Stimulated activated CD4-positive, alpha-beta T cell treated with anti-CD3 and anti-CD28 coated beads, Interleukin-2, amount 100 ng/mL, for 48 hours (primary cell): Measurements from ENCODE around the gene RPN1.

ENCODE experiments used
- DNase-seq, 2 donors: peaks; one replicate each; pipeline ENCODE4 v3.0.0-alpha.2; 2020

Gene RPN1

GRCh38 chr3:128648940-128649663 lies 1.5 kb downstream of the RPN1 start:
- DNase-seq, result no peak

- no peak for DNase-seq
These were observed 2.2 kb downstream of the RPN1 start for GRCh38 chr3:128648402-128648801.

GRCh38 chr3:128647307-128647706 lies 3.3 kb downstream of the RPN1 start:
- DNase-seq, result no peak

DNA sequence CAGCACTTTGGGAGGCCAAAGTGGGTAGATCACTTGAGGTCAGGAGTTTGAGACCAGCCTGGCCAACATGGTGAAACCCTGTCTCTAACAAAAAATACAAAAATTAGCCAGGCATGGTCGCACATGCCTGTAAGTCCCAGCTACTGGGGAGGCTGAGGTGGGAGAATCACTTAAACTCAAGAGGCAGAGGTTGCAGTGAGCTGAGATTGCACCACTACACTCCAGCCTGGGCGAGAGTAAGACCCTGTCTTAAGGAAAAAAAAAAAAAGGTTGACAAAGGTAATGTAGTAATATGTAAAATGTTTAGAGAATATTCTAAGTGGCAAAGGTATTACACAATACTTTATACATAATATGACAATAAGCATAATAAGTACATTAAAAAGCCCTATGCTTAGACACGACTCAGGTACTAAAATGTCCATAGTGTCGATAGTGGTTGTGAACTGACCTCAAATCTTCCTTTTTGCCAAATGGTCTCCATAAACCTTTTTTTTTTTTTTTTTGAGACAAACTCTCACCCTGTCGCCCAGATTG lies 16.5 kb downstream of the RPN1 start:
- DNase-seq, result no peak

GRCh38 chr3:128632301-128632700 lies 18.3 kb downstream of the RPN1 start:
- no peak for DNase-seq

GRCh38 chr3:128629936-128630335 lies 20.7 kb downstream of the RPN1 start:
- no peak for DNase-seq

DNA sequence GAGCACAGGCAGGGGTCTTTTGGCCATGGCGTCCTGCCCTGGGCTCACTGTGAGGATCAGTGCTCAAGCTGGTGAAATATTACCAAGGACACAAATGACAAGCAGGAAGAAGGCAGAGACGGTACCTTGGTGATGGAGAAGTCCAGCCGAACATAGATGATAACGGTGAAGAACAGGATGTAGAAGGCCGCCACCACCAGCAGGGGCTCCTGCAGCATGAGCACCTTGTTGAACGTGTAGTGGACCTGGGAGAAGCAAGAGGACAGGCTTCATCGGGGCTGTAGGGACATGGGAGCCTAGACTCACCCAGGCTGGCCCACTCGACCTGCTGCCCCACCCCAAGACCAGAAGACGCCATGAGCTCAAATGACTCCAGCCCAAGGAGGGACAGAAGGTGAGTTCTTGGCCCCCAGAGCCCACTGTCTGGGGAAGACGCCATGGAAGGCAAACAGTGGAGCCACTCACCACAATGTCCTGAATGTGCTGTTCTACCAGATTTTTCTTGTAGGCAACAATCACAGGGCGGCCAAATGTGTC lies 25.1 kb downstream of the RPN1 start:
- DNase-seq, result no peak

DNA sequence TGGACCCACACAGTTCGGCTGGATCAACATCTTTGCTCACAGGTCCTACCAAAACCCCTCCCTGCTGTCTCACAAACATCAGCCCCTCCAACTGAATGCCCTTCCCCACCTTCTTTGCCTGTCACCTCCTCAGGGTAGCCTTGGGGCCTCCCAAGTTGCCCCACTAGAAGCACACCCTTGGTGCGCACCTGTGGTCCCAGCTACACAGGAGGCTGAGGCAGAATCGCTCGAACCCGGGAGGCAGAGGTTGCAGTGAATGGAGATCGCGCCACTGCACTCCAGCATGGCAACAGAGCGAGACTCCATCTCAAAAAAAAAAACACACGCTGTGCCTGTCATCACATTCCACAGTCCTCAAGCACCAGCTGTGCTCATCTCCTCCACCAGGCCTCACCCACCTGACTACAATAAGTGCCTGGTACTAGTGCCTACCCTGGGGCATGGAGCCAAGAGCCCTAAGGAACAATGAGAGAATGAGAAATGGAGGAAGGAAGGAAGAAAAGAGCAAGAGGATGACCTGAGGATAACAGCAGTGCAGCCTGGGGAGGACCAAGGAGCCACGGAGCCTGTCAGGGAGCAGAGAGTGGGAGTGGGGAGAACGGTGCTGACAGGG lies 26.0 kb downstream of the RPN1 start:
- DNase-seq, result no peak

GRCh38 chr3:128623762-128624176 lies 26.8 kb downstream of the RPN1 start:
- DNase-seq, result no peak

GRCh38 chr3:128621931-128622330 lies 28.7 kb downstream of the RPN1 start:
- DNase-seq, result no peak

GRCh38 chr3:128621234-128621633 lies 29.4 kb downstream of the RPN1 start:
- DNase-seq, result no peak

- no peak for DNase-seq
These were observed 30.3 kb downstream of the RPN1 start for GRCh38 chr3:128620268-128620691.

GRCh38 chr3:128619146-128619890 lies 31.3 kb downstream of the RPN1 start:
- no peak for DNase-seq

DNA sequence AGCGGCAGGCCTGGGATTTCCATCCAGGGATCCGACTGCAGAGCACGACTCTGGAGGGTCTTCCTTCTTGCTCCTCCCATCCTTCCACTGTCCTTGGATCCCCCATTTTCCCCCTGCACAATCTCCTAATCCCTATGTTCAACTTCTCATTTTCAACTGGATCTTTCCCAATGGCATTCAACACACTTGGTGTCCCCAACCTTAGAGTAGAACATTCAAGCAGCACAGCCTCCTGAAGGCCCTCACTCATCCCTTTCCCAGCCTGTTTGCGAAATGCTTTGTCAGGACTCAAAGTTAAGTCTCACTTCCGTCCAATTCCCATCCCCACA lies 32.3 kb downstream of the RPN1 start:
- no peak for DNase-seq

GRCh38 chr3:128617557-128618397 lies 32.8 kb downstream of the RPN1 start:
- peak; percentile 95 to 99 for DNase-seq

DNA sequence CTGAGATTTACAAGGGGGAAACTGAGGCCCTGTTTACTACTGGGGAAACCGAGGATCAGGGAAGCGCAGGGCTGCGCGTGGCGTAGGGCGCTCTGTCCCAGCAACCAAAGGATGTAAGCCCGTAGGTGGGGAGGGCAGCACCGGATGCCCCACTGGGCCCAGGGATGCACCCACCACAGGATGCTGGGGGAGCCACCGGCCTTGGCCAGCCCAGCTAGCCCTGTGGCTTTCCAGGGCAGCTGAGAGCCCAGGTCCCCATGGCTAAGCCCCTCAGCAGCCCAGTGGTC lies 33.4 kb downstream of the RPN1 start:
- no peak for DNase-seq

- no peak for DNase-seq
These were observed 33.9 kb downstream of the RPN1 start for GRCh38 chr3:128616516-128617269.

DNA sequence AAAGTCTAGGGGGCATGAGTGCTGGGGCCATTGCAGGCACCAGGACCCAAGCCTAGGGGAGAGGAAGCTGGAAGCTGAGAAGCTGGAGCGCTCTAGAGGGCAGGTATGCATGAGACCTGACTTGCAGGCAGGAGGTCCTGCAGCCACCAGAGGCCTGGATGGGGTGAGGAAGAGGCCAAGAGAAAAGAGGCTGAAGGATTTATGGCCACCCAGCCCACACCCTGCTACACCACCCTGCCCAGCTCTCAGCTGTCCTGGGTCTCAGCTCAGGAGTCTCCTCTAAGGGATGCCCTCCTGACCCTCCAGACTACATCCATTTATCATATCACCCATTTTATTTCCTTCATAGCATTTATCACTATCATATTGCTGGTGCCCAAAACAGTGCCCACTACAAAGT lies 36.5 kb downstream of the RPN1 start:
- DNase-seq, result no peak

DNA sequence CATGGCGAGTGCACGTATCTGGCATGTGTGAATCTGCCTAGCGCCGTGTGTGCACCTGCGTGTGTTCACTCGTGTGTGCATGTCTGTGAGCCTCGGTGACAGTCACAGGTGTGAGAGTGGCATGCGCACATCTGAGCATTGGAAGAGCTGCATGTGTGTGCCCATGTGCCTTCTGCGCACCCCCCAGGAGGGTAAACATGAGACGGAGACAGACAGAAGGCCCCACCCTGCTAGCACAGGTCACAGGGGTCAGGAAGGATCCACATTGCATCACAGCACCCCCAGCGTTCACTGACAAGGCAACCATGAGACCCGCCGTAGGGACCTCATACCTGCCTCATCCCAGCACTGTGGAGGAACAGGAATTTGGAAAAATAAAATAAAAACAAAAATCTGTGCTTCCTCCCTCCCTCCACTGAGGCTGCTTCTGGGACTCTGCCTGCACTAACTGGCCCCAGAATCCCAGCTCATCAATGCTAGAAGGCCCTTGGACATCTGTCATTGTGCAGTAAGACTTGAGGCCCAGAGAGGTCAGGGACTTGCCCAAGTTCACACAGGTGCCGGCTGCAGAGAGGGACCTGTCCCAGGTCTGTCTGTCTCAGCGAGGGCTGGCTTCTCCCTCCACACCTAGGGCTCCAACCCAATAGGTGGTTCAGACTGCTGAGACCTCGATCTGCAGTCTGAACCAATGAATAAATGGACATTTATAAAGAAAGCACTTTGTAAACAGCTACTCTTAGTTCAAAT lies 37.4 kb downstream of the RPN1 start:
- DNase-seq, result no peak

GRCh38 chr3:128610451-128611070 lies 40.1 kb downstream of the RPN1 start:
- no peak for DNase-seq

GRCh38 chr3:128609294-128609693 lies 41.3 kb downstream of the RPN1 start:
- no peak for DNase-seq
